GM21526 (cell line): Measurements from ENCODE around the gene FRMD4A.
"Not testable (repeated sequence)": the region's sequence is repeated elsewhere in the genome, so short reads cannot be mapped to it uniquely, and the experiment has no call there.

Source experiments
- ATAC-seq: cut with Tn5 transposase; IDR thresholded peaks from one replicate; pipeline ENCODE4 v1.9.1; 2021; ENCODE audit warnings: moderate library complexity; ENCODE audit not compliant: unreplicated experiment, low FRiP score

Gene FRMD4A

GRCh38 chr10:13837966-13838365 lies 492.8 kb downstream of the FRMD4A start:
- no peak for ATAC-seq

- no peak for ATAC-seq
These were observed 496.0 kb downstream of the FRMD4A start for GRCh38 chr10:13834581-13835286.

GRCh38 chr10:13831711-13832141 lies 499.0 kb downstream of the FRMD4A start:
- ATAC-seq = peak; percentile 67

- ATAC-seq = no peak
These were observed 500.3 kb downstream of the FRMD4A start for GRCh38 chr10:13830385-13830784.

GRCh38 chr10:13829790-13830189 lies 500.9 kb downstream of the FRMD4A start:
- ATAC-seq = no peak

GRCh38 chr10:13828284-13828683 lies 502.4 kb downstream of the FRMD4A start:
- ATAC-seq = not testable (repeated sequence)

GRCh38 chr10:13827076-13827797 lies 503.5 kb downstream of the FRMD4A start:
- no peak for ATAC-seq

GRCh38 chr10:13823709-13824405 lies 506.9 kb downstream of the FRMD4A start:
- ATAC-seq = no peak

- no peak for ATAC-seq
These were observed 507.5 kb downstream of the FRMD4A start for GRCh38 chr10:13823096-13823708.

GRCh38 chr10:13822490-13822889 lies 508.2 kb downstream of the FRMD4A start:
- no peak for ATAC-seq

GRCh38 chr10:13820964-13821337 lies 509.8 kb downstream of the FRMD4A start:
- ATAC-seq = no peak

GRCh38 chr10:13820119-13820963 lies 510.4 kb downstream of the FRMD4A start:
- no peak for ATAC-seq

- ATAC-seq = no peak
These were observed 514.4 kb downstream of the FRMD4A start for GRCh38 chr10:13816195-13816925.

- ATAC-seq = no peak
These were observed 515.0 kb downstream of the FRMD4A start for GRCh38 chr10:13815756-13816155.

GRCh38 chr10:13813550-13813949 lies 517.2 kb downstream of the FRMD4A start:
- no peak for ATAC-seq

GRCh38 chr10:13812804-13813203 lies 517.9 kb downstream of the FRMD4A start:
- ATAC-seq = no peak

- ATAC-seq = no peak
These were observed 520.2 kb downstream of the FRMD4A start for GRCh38 chr10:13810568-13810967.

GRCh38 chr10:13809427-13809826 lies 521.3 kb downstream of the FRMD4A start:
- ATAC-seq = no peak

- ATAC-seq = no peak
These were observed 522.0 kb downstream of the FRMD4A start for GRCh38 chr10:13808556-13809391.
